Fibroblast of the aortic adventitia (primary cell): Measurements from ENCODE around the gene SRD5A1. TPM values are rescaled to one million over a fixed set of nuclear protein-coding genes. Genes with fewer than 3 reads are reported as not detected.

Experiments
- DNase-seq: peaks from one replicate; pipeline ENCODE4 v3.0.0-alpha.2; 2010; ENCODE audit warnings: low read depth
- H3K4me3 ChIP-seq: 2 replicates; pipeline ENCODE4 v1.5.1; 2011; ENCODE audit warnings: low read depth, mild to moderate bottlenecking, control low read depth, low read length, moderate library complexity
- CTCF ChIP-seq: IDR thresholded peaks from 2 replicates; pipeline ENCODE4 v1.5.1; 2011; ENCODE audit warnings: mild to moderate bottlenecking, low read length, control low read depth, inconsistent platforms; ENCODE audit not compliant: insufficient read depth
- total RNA-seq: library from RNA; depleted of rRNA; stranded (reverse); fragments of >200 nt; gene quantifications from 2 replicates; pipeline ENCODE4 v1.2.3, GENCODE V29; 2012; ENCODE audit warnings: low replicate concordance

SRD5A1 gene
- total RNA-seq, 1 donor, result 12.0 TPM

GRCh38 chr5:6587171-6587570, 46.1 kb upstream of the SRD5A1 start:
- no peak overlapping the region for H3K4me3 ChIP-seq
- no peak for TF ChIP-seq CTCF
- DNase-seq, result no peak

- H3K4me3 ChIP-seq, result no peak overlapping the region
- no peak for TF ChIP-seq CTCF
- DNase-seq, result no peak
These were observed 42.7 kb upstream of the SRD5A1 start for GRCh38 chr5:6590581-6590980.

GRCh38 chr5:6591671-6592288, 41.5 kb upstream of the SRD5A1 start:
- no peak for TF ChIP-seq CTCF
- DNase-seq, result no peak

GRCh38 chr5:6592601-6593000, 40.6 kb upstream of the SRD5A1 start:
- H3K4me3 ChIP-seq, result no peak overlapping the region
- no peak for DNase-seq
- TF ChIP-seq CTCF, result no peak

More at GRCh38 chr5:6591671-6592288, 41.5 kb upstream of the SRD5A1 start:
- no peak overlapping the region for H3K4me3 ChIP-seq

GRCh38 chr5:6593148-6594016, 39.9 kb upstream of the SRD5A1 start:
- no peak for TF ChIP-seq CTCF
- no peak for DNase-seq
- H3K4me3 ChIP-seq, result no peak overlapping the region

GRCh38 chr5:6594066-6594465, 39.2 kb upstream of the SRD5A1 start:
- TF ChIP-seq CTCF, result no peak
- no peak overlapping the region for H3K4me3 ChIP-seq
- no peak for DNase-seq
